ENCODE results near the gene TCF7. TPM values are rescaled to one million over a fixed set of nuclear protein-coding genes. Genes with fewer than 3 reads are reported as not detected.

The TCF7 gene
- total RNA-seq, 1 donor from 2014 or later: 0.52 TPM

DNA sequence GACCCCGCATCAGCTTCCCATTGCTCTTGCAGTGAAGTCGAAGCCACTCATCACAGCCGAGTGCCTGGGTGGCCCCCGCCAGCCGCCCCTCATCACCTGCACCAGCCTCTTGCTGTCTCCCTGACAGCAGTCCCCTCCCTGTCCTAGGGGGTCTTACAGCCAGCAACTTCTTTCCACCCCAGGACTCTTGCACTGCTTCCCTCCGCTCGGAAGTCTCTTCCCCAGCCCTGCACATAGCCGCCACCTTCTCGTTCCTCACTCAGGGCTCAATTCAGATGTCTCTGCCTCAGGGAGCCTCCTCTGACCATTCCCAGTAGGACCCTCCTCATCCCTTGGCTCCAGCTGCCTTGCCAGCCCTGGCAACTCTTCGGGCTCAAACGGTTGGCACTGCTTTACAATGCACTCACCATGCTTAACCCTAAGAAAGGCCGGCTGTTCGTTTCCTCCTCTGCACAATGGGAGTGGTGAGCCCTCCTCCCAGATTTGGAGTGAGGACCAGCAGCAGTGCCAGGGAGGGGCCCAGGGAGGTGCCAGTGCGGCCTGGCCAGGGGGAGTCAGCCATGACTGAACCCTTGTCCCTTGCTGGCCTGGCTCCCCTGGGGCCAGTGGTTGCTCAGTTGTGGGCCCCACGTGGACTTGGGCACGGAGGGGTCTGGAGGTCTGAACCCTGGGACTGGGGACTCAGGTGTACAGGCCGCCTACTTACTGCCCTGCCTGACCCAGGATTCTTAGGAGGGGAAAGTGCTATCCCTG, 6.1 kb downstream of the TCF7 start:
- Histone ChIP-seq H3K9me3 (ENCODE audit: control insufficient read depth in 3 of 3, low read length in 3 of 3) (no peaks in the 10 kb centered on the region), H3K9ac (ENCODE audit: low read depth in 1 of 3, low read length in 3 of 3) (no peak overlapping the region), H3K27me3 (ENCODE audit: control insufficient read depth in 3 of 3, insufficient read depth in 3 of 3, low read length in 3 of 3) (no peaks in the 10 kb centered on the region), H3K4me3 (ENCODE audit: low read length in 3 of 3) (no peak overlapping the region), H3K27ac (ENCODE audit: low read depth, low read length) (no peak overlapping the region), H3K36me3 (ENCODE audit: control insufficient read depth in 3 of 3, insufficient read depth in 3 of 3, low read length in 3 of 3) (no peaks in the 10 kb centered on the region), H3K4me1 (ENCODE audit: control insufficient read depth in 3 of 3, insufficient read depth in 3 of 3, low read length in 3 of 3) (peaks cover 9 to 12% (median 12%) of the 10 kb centered on the region in 3 donors)

DNA sequence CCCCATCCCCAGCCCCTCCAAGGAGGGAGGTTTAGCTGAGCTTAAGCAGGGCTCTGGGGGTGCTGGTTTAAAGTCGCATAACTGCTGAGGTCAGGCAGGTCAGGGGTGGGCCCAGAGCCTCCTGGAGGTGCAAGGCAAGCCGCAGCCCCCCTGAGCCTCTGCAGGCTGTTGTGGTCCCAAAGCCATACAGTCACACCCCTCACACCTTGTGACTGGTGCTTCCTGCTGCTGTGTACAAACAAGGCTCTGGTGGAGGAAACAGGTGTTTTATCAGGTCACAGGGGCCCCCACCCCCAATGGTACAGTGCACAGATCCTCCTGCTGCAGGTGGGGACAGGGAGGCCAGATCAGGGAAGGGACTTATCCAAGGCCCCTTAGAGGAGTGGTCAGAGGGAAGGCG, 8.0 kb downstream of the TCF7 start:
- Histone ChIP-seq H3K9ac (ENCODE audit: low read depth in 1 of 3, low read length in 3 of 3) (peak overlapping the region in 1 of 3 donors; percentile 33), H3K4me1 (ENCODE audit: control insufficient read depth in 3 of 3, insufficient read depth in 3 of 3, low read length in 3 of 3) (peaks cover 14 to 27% (median 22%) of the 10 kb centered on the region in 3 donors), H3K4me3 (ENCODE audit: low read length in 3 of 3) (no peak overlapping the region), H3K9me3 (ENCODE audit: control insufficient read depth in 3 of 3, low read length in 3 of 3) (no peaks in the 10 kb centered on the region), H3K36me3 (ENCODE audit: control insufficient read depth in 3 of 3, insufficient read depth in 3 of 3, low read length in 3 of 3) (no peaks in the 10 kb centered on the region), H3K27me3 (ENCODE audit: control insufficient read depth in 3 of 3, insufficient read depth in 3 of 3, low read length in 3 of 3) (no peaks in the 10 kb centered on the region), H3K27ac (ENCODE audit: low read depth, low read length) (no peak overlapping the region)

DNA sequence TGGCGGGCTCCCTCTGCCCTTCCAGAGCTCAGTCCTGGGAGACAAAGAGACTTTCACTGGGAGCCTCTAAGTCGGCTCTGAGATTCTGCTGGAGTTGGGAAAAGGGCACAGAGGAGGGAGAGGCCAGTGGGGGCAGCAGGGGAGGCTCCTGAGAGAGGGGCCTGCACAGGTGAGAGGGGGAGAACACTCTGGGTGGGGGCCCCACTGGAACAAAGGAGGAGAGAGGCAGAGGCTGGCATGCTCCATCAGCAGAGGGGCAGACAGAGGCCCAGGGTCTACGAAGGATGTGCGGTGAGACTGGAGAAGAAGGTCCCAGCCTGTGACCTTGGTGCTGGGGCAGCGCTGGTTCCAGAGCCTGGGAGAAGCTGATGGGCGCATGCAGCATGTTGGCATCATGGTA, 8.9 kb downstream of the TCF7 start:
- Histone ChIP-seq H3K9ac (ENCODE audit: low read depth in 1 of 3, low read length in 3 of 3) (no peak overlapping the region), H3K27ac (ENCODE audit: low read depth, low read length) (no peak overlapping the region)

DNA sequence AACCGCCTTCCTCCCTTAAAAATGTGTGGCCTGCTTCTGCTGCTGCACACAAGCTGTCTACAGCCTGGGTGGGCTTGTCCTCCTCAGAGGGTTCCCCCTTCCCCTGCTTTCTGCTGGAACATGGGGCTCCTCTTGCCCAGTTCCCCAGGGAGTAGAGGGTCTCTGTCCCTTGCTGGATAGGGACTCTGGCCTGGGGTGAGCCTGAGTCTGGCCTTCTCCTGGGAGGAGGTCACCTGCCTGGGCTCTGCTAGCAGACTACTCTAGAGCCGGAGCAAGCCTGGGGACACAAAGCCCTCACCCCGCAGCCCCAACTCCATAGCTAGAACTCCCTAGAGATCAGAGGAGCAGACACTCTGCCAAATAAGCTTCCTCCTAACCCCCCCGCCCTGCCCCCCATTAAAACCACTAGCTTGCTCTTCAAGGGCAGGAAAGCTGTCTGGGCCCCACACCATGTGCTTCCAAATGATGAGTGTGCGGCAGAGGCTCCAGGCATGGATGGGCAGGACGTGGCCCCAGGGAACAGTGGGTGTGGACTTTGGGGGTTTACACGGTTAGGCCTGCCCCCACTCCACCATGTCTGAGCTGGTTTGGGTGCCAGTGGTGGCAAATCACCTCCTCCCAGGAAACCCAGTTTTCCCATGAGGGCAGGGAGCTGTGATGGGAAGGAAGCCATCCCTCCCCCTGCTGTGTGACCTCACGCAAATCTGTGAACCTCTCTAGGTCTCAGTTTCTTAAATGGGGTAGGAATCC, 10.0 kb downstream of the TCF7 start:
- peak overlapping the region; percentile 47 for H3K27ac ChIP-seq (ENCODE audit: low read depth, low read length)
- no peak overlapping the region for H3K4me3 ChIP-seq (ENCODE audit: low read length in 3 of 3)
- H3K36me3 ChIP-seq (ENCODE audit: control insufficient read depth in 3 of 3, insufficient read depth in 3 of 3, low read length in 3 of 3): peaks cover 1 to 10% (median 6%) of the 10 kb centered on the region in 3 donors
- no peaks in the 10 kb centered on the region for H3K9me3 ChIP-seq (ENCODE audit: control insufficient read depth in 3 of 3, low read length in 3 of 3)
- peaks cover 14 to 37% (median 22%) of the 10 kb centered on the region in 3 donors for H3K4me1 ChIP-seq (ENCODE audit: control insufficient read depth in 3 of 3, insufficient read depth in 3 of 3, low read length in 3 of 3)
- no peaks in the 10 kb centered on the region for H3K27me3 ChIP-seq (ENCODE audit: control insufficient read depth in 3 of 3, insufficient read depth in 3 of 3, low read length in 3 of 3)
- no peak overlapping the region for H3K9ac ChIP-seq (ENCODE audit: low read depth in 1 of 3, low read length in 3 of 3)

More for the DNA sequence above, 8.9 kb downstream of the TCF7 start:
- H3K4me3 ChIP-seq (ENCODE audit: low read length in 3 of 3): no peak overlapping the region
- H3K4me1 ChIP-seq (ENCODE audit: control insufficient read depth in 3 of 3, insufficient read depth in 3 of 3, low read length in 3 of 3): peaks cover 14 to 34% (median 22%) of the 10 kb centered on the region in 3 donors
- peaks cover 0 to 3% (median 0%) of the 10 kb centered on the region in 3 donors for H3K36me3 ChIP-seq (ENCODE audit: control insufficient read depth in 3 of 3, insufficient read depth in 3 of 3, low read length in 3 of 3)
- no peaks in the 10 kb centered on the region for H3K9me3 ChIP-seq (ENCODE audit: control insufficient read depth in 3 of 3, low read length in 3 of 3)
- no peaks in the 10 kb centered on the region for H3K27me3 ChIP-seq (ENCODE audit: control insufficient read depth in 3 of 3, insufficient read depth in 3 of 3, low read length in 3 of 3)

DNA sequence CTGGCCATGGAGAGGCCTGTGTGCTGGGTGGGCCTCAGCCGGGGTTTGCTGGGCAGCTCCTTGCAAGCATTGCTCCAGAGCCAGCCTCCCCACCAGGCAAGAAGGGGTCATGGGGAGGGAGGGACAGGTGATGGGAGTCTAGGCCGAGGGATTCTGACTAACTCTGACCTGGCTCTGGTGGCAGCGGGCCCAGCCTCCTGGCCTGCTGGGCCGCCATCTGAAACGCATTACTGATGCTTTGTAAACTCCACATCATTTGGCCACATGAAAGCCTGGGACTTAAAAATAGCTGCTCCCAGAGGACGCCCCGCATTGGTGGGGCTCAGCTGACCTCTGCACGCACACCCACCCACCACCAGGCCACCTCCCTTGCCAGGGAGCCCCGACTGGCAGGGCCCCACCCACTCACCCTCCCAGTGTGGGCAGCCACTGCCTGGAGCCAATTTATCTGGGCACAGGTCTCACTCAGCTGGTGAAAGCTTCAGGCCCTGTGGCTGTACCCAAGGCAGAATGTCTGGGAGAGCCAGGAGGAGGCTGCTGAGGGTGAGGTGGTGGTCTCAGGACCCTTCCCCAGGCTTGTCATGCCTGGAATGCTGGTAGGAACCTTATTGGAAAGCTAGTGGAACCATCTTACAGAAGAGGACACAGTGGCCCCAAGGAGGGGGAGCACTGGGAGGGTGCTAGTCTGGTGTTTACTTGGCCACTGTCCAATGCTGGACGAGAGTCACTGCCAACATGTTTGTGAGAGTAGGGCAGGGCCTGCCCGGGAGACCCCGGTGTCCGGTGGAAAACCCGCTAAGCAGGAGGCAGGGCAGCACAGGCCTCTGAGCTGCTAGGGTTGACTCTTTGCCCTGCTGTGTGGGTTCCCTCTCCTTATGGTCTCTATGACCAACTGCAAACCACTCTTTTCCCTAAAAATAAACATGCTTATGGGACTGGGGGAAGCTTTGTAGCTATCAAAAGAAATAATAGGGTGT, 10.8 kb downstream of the TCF7 start:
- Histone ChIP-seq H3K27ac (ENCODE audit: low read depth, low read length) (peak overlapping the region; percentile 47), H3K36me3 (ENCODE audit: control insufficient read depth in 3 of 3, insufficient read depth in 3 of 3, low read length in 3 of 3) (peaks cover 7 to 10% (median 9%) of the 10 kb centered on the region in 3 donors), H3K27me3 (ENCODE audit: control insufficient read depth in 3 of 3, insufficient read depth in 3 of 3, low read length in 3 of 3) (no peaks in the 10 kb centered on the region), H3K4me3 (ENCODE audit: low read length in 3 of 3) (no peak overlapping the region), H3K9ac (ENCODE audit: low read depth in 1 of 3, low read length in 3 of 3) (peak overlapping the region in 1 of 3 donors; percentile 25), H3K4me1 (ENCODE audit: control insufficient read depth in 3 of 3, insufficient read depth in 3 of 3, low read length in 3 of 3) (peaks cover 14 to 37% (median 22%) of the 10 kb centered on the region in 3 donors), H3K9me3 (ENCODE audit: control insufficient read depth in 3 of 3, low read length in 3 of 3) (no peaks in the 10 kb centered on the region)

DNA sequence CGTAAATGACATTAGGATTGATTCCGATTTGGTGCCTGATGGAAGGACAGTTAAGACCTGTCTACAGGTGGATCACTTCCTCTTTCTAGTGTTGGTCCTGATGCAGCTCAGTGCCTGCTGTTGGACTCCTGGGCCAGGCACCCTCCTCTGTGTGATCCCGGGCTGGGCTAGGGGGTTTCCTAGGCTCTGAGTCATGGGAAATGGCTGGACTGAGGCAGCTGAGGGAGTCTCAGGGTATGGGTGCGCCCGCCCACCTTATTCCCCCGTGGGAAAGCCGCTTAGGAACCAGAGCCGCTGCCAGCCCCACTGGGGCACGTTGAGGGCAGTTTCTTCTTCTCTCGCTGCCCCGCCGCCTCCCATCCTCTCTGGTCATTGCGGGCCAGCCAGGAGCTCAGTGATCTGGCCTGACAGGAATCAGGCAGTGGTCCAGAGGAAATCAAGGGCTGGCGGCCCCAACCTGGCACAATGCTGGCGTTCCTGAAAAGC, 12.9 kb downstream of the TCF7 start:
- Histone ChIP-seq H3K4me3 (ENCODE audit: low read length in 3 of 3) (no peak overlapping the region), H3K27me3 (ENCODE audit: control insufficient read depth in 3 of 3, insufficient read depth in 3 of 3, low read length in 3 of 3) (no peaks in the 10 kb centered on the region), H3K4me1 (ENCODE audit: control insufficient read depth in 3 of 3, insufficient read depth in 3 of 3, low read length in 3 of 3) (peaks cover 14 to 37% (median 24%) of the 10 kb centered on the region in 3 donors), H3K36me3 (ENCODE audit: control insufficient read depth in 3 of 3, insufficient read depth in 3 of 3, low read length in 3 of 3) (peaks cover 12 to 22% (median 21%) of the 10 kb centered on the region in 3 donors), H3K9me3 (ENCODE audit: control insufficient read depth in 3 of 3, low read length in 3 of 3) (no peaks in the 10 kb centered on the region), H3K9ac (ENCODE audit: low read depth in 1 of 3, low read length in 3 of 3) (no peak overlapping the region), H3K27ac (ENCODE audit: low read depth, low read length) (no peak overlapping the region)

DNA sequence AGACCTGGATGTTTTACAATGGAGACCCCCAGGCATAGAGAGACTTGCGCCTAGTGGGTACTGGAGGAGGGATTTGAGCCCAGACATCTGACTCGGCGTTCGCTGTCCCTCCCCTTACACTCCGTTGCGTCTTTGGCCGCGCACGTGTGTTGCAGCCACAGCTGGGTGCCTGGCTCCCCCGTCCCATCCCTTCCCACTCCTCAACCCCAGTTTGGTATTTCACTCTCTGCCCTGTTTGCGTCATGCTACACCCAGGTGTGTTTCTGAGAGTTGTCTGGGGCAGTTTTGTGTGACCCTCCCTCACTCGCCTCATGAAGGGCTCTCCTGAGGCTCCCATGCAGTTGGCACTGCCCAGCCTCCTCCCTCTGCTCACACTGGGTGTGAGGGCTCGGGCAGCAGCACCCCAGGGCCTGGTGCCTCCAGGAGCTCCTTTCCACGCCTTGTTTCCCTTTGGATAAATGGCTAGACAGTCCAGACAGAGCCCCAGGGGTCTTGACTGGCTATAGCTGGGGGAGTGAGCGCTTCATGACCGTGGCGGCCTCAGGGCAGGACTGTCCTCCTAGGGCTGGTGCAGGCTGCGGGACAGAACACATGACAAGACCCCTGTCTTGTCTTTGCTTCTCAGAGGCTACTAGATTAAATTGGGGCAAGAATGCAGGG, 13.6 kb downstream of the TCF7 start:
- Histone ChIP-seq H3K36me3 (ENCODE audit: control insufficient read depth in 3 of 3, insufficient read depth in 3 of 3, low read length in 3 of 3) (peaks cover 12 to 22% (median 21%) of the 10 kb centered on the region in 3 donors), H3K9me3 (ENCODE audit: control insufficient read depth in 3 of 3, low read length in 3 of 3) (no peaks in the 10 kb centered on the region), H3K4me3 (ENCODE audit: low read length in 3 of 3) (no peak overlapping the region), H3K9ac (ENCODE audit: low read depth in 1 of 3, low read length in 3 of 3) (no peak overlapping the region), H3K4me1 (ENCODE audit: control insufficient read depth in 3 of 3, insufficient read depth in 3 of 3, low read length in 3 of 3) (peaks cover 14 to 37% (median 27%) of the 10 kb centered on the region in 3 donors), H3K27ac (ENCODE audit: low read depth, low read length) (no peak overlapping the region), H3K27me3 (ENCODE audit: control insufficient read depth in 3 of 3, insufficient read depth in 3 of 3, low read length in 3 of 3) (no peaks in the 10 kb centered on the region)

DNA sequence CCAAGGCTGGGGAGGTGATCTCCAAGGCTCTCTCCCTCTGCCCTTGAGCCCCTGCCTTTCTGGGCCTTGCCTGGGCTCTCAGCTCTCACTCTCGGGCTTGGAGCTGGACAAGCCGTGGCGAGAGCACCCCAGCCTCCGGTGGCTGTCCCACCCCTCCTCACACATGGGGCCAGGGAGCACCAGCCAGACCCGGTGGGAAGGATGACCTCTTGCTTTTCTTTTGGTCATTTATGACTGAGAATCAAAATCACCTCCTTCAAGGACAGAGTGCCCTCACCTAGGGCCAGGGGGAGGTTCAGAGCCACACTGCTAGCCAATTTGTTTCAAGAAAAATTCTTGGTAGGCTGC, 14.1 kb downstream of the TCF7 start:
- Histone ChIP-seq H3K27me3 (ENCODE audit: control insufficient read depth in 3 of 3, insufficient read depth in 3 of 3, low read length in 3 of 3) (no peaks in the 10 kb centered on the region), H3K9ac (ENCODE audit: low read depth in 1 of 3, low read length in 3 of 3) (peak overlapping the region in 1 of 3 donors; percentile 25), H3K27ac (ENCODE audit: low read depth, low read length) (no peak overlapping the region), H3K4me3 (ENCODE audit: low read length in 3 of 3) (no peak overlapping the region), H3K36me3 (ENCODE audit: control insufficient read depth in 3 of 3, insufficient read depth in 3 of 3, low read length in 3 of 3) (peaks cover 12 to 22% (median 21%) of the 10 kb centered on the region in 3 donors), H3K9me3 (ENCODE audit: control insufficient read depth in 3 of 3, low read length in 3 of 3) (no peaks in the 10 kb centered on the region), H3K4me1 (ENCODE audit: control insufficient read depth in 3 of 3, insufficient read depth in 3 of 3, low read length in 3 of 3) (peaks cover 18 to 41% (median 32%) of the 10 kb centered on the region in 3 donors)
